Measurements from ENCODE around the gene DTD1.

DTD1 gene

DNA sequence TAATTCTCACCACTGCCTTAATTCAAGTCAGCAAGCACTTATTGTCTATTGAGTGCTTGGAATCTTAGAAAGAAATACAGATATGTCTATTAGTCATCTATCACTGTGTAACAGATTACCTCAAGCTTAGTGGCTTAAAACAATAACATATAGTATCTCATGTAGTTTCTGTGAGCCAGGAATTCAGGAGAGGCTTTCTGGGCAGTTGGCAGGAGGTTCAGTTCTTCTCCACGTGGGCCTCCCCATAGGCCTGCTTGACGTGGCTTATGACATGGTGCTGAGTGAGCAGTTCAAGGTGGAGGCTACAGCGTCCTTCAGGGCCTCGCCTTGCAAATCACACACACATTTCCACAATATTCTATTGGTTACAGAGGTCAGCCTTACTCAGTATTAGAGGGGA is 69.7 kb downstream of the DTD1 start:
- TF ChIP-seq, protein P1, sequence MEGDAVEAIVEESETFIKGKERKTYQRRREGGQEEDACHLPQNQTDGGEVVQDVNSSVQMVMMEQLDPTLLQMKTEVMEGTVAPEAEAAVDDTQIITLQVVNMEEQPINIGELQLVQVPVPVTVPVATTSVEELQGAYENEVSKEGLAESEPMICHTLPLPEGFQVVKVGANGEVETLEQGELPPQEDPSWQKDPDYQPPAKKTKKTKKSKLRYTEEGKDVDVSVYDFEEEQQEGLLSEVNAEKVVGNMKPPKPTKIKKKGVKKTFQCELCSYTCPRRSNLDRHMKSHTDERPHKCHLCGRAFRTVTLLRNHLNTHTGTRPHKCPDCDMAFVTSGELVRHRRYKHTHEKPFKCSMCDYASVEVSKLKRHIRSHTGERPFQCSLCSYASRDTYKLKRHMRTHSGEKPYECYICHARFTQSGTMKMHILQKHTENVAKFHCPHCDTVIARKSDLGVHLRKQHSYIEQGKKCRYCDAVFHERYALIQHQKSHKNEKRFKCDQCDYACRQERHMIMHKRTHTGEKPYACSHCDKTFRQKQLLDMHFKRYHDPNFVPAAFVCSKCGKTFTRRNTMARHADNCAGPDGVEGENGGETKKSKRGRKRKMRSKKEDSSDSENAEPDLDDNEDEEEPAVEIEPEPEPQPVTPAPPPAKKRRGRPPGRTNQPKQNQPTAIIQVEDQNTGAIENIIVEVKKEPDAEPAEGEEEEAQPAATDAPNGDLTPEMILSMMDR (IDR thresholded peaks at IDR 0.05; ENCODE audit: borderline replicate concordance, insufficient read depth, low read depth, low read length) = no peak
- no peak overlapping the region for H3K4me3 ChIP-seq (ENCODE audit: low read depth, low read length)

GRCh38 chr20:18662279-18663040 is 74.6 kb downstream of the DTD1 start:
- TF ChIP-seq, protein P1 (IDR thresholded peaks at IDR 0.05; ENCODE audit: borderline replicate concordance, insufficient read depth, low read depth, low read length) = no peak
- H3K4me3 ChIP-seq (ENCODE audit: low read depth, low read length) = no peak overlapping the region

DNA sequence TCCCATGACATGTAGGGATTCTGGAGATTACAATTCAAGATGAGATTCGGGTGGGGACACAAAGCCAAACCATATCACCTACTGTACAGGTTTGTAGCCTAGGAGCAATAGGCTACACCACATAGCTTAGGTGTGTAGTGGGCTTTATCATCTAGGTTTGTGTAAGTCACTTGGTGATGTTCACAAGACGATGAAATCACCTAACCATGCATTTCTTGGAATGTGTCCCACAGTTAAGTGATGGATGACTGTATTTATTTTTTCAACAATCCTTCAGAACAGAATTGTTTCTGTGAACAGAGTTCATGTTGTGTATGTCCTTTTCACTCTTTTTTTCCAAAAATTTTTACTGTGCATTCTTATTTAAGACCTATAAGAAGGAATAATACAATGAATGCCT is 76.1 kb downstream of the DTD1 start:
- TF ChIP-seq, protein P1 (IDR thresholded peaks at IDR 0.05; ENCODE audit: borderline replicate concordance, insufficient read depth, low read depth, low read length) = no peak
- no peak overlapping the region for H3K4me3 ChIP-seq (ENCODE audit: low read depth, low read length)

GRCh38 chr20:18665135-18665534 is 77.3 kb downstream of the DTD1 start:
- no peak overlapping the region for H3K4me3 ChIP-seq (ENCODE audit: low read depth, low read length)
- TF ChIP-seq, protein P1 (IDR thresholded peaks at IDR 0.05; ENCODE audit: borderline replicate concordance, insufficient read depth, low read depth, low read length) = no peak

GRCh38 chr20:18666803-18667415 is 79.1 kb downstream of the DTD1 start:
- TF ChIP-seq, protein P1 (IDR thresholded peaks at IDR 0.05; ENCODE audit: borderline replicate concordance, insufficient read depth, low read depth, low read length) = no peak

GRCh38 chr20:18669241-18670019 is 81.6 kb downstream of the DTD1 start:
- H3K4me3 ChIP-seq (ENCODE audit: low read depth, low read length) = no peak overlapping the region
- TF ChIP-seq, protein P1 (IDR thresholded peaks at IDR 0.05; ENCODE audit: borderline replicate concordance, insufficient read depth, low read depth, low read length) = no peak

More at GRCh38 chr20:18666803-18667415, 79.1 kb downstream of the DTD1 start:
- no peak overlapping the region for H3K4me3 ChIP-seq (ENCODE audit: low read depth, low read length)

All from GM12875 (cell line).